HepG2 (cell line): ENCODE results near the gene FBXO41. TPM values are rescaled to one million over a fixed set of nuclear protein-coding genes. Genes with fewer than 3 reads are reported as not detected.
A peak's percentile ranks its signal among the peaks of the same experiment; 100 is the strongest.

ENCODE experiments used
- ELF1 ChIP-seq: sonication (generic); formaldehyde crosslinking; IDR thresholded peaks from 2 replicates; pipeline ENCODE4 v1.4.0; 2020; ENCODE audit warnings: missing genetic modification reagents
- KDM6A ChIP-seq: IDR thresholded peaks from 2 replicates; pipeline ENCODE4 v1.6.1; 2016; ENCODE audit warnings: low read depth
- NR1H2 ChIP-seq: sonication (generic); formaldehyde crosslinking; IDR thresholded peaks from 2 replicates; pipeline ENCODE4 v1.8.1; 2022; ENCODE audit warnings: low read depth, missing genetic modification reagents, borderline replicate concordance
- SAFB2 ChIP-seq: sonication (generic); formaldehyde crosslinking; IDR thresholded peaks from 2 replicates; pipeline ENCODE4 v1.5.1; 2020; ENCODE audit warnings: missing genetic modification reagents, low read depth, mild to moderate bottlenecking, borderline replicate concordance
- SOX13 ChIP-seq, 3 experiments: fragments of 450-650 bp in 1 of 3; sonication (generic) in 1 of 3; formaldehyde crosslinking in 1 of 3; IDR thresholded peaks in 2 of 3; conservative IDR thresholded peaks in 1 of 3; 2 replicates each; pipeline versions ENCODE4 v1.5.0 to v1.6.1; 2016 to 2020; ENCODE audit warnings: antibody characterized with exemption in 1 of 3, mild to moderate bottlenecking in 1 of 3, missing compliant biosample characterization in 1 of 3, missing genetic modification reagents in 1 of 3, moderate library complexity in 1 of 3
- TFE3 ChIP-seq: IDR thresholded peaks from 2 replicates; pipeline ENCODE4 v1.6.1; 2016
- THAP8 ChIP-seq: sonication (generic); formaldehyde crosslinking; IDR thresholded peaks from 2 replicates; pipeline ENCODE4 v1.5.1; 2020; ENCODE audit warnings: missing genetic modification reagents, mild to moderate bottlenecking, borderline replicate concordance
- ZFP1 ChIP-seq: IDR thresholded peaks from 2 replicates; pipeline ENCODE4 v1.6.1; 2016
- ZNF331 ChIP-seq: sonication (generic); formaldehyde crosslinking; IDR thresholded peaks from 2 replicates; pipeline ENCODE4 v1.4.0; 2020; ENCODE audit warnings: missing genetic modification reagents
- ZNF407 ChIP-seq: sonication (generic); formaldehyde crosslinking; IDR thresholded peaks from one replicate; pipeline ENCODE4 v1.5.1; 2020; ENCODE audit warnings: mild to moderate bottlenecking, missing genetic modification reagents; ENCODE audit errors: not compliant biosample characterization
- ZNF510 ChIP-seq: sonication (generic); formaldehyde crosslinking; IDR thresholded peaks from 2 replicates; pipeline ENCODE4 v1.4.0; 2020; ENCODE audit warnings: low read depth, mild to moderate bottlenecking, missing genetic modification reagents
- ZNF747 ChIP-seq: sonication (generic); formaldehyde crosslinking; IDR thresholded peaks from 2 replicates; pipeline ENCODE4 v1.8.1; 2023; ENCODE audit warnings: missing genetic modification reagents, mild to moderate bottlenecking, borderline replicate concordance
- polyA plus RNA-seq, 8 experiments: library from polyadenylated mRNA; depleted of rRNA in 3 of 8; stranded (reverse) in 7 of 8; unstranded in 1 of 8; fragments of >200 nt; fragmentation: Illumina TruSeq in 4 of 8; extraction: Trizol in 4 of 8; gene quantifications; 2 replicates each; pipeline versions ENCODE4 v1.2.1 to v1.2.3, GENCODE V29; 2011 to 2016; ENCODE audit warnings: low read depth in 4 of 8, missing spikeins in 1 of 8, mixed read lengths in 1 of 8; ENCODE audit not compliant: insufficient read depth in 1 of 8
- total RNA-seq, 5 experiments: library from RNA; depleted of rRNA; stranded (reverse); fragments of >200 nt; fragmentation: Illumina TruSeq; extraction: Trizol; gene quantifications; 2 replicates each; pipeline ENCODE4 v1.2.3, GENCODE V29; 2016; ENCODE audit warnings: low read depth in 1 of 5

Gene FBXO41
- total and polyA plus RNA-seq, 2 of the 13 experiments (the other 11 are each of a cell fraction or from before 2014, with no cell fraction given) = 4.2 to 10.3 TPM

DNA sequence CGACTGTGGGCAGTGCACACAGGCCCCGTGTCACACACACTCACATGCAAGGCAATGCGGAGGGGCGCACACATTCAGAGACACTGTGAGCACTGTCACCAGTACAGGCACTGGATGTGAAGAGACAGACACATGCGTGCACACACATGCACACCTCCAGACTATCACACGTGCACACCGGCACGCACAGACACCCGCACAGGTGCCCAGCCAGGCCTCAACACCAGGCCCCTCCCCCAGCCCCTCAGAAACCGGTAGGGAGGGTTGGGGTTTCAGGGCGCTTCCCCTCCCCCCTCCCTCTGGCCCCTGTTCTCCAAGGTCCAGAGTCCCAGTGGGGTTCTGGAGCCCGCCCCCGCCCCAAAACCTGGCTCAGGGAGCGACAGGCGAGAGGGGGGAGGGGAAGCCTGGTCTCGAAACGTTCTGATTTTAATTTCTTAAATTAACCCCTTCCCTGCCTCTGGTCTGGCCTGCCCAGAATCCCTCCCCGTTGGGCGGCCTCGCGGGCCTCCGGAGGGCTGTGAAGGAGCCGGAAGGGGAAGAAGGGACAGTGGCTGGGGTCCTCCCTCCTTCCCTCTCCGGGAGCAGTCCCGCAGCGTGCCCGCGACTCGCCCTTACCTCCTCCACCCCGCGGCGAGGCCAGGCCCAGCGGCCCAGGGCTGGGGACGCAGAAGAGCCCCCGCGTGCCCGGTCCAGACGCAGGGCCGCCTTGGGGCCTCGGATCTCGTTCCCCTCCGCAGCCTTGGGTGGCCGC, 558 bp downstream of the FBXO41 start (continued):
- TF ChIP-seq ZNF407 (CRISPR knock-in tag) (peak; percentile 51), KDM6A (CRISPR knock-in tag) (no peak), ELF1 (CRISPR knock-in tag) (no peak), THAP8 (CRISPR knock-in tag) (no peak), SAFB2 (0 out of 2 replicates have a peak, but pooled peaks have one; percentile 25), ZNF510 (no peak), SOX13 (IDR thresholded peaks at IDR 0.05) (no peak; the same call in 1 of the 2 replicates), SOX13 (CRISPR knock-in tag; conservative IDR thresholded peaks at IDR 0.05 in 1 of 2, IDR thresholded peaks at IDR 0.05 in 1 of 2) (no peak), TFE3 (CRISPR knock-in tag) (no peak), ZNF331 (CRISPR knock-in tag) (no peak), ZNF747 (CRISPR knock-in tag) (peak; percentile 18; the same call in 1 of the 2 replicates), ZFP1 (CRISPR knock-in tag) (no peak), NR1H2 (no peak)
